Ammon's horn (tissue), 1 donor: ENCODE data around the gene HOXB9.

Source experiments
- DNase-seq: peaks from one replicate; pipeline ENCODE4 v3.0.0-alpha.2; 2016; ENCODE audit warnings: low spot score

The HOXB9 gene

DNA sequence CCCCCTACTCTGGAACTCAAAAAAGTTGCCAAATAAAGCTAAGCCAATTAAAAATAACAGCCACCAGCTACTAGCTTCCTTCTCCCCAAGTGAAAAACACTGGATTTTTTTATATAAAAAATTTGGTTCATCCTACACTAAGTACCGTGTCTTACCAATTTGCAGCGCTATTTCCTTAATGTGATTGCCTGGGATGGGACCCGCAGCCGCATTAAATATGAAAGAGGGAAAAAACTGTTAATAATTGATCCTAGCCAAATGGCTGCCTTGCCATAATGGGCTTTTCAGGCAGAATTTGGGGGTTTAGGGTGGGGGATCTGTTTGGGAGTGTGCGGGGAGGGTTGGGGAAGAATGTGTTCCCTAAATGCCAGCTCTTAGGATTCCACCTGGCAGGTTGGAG, 2.0 kb downstream of the HOXB9 start:
- no peak for DNase-seq

DNA sequence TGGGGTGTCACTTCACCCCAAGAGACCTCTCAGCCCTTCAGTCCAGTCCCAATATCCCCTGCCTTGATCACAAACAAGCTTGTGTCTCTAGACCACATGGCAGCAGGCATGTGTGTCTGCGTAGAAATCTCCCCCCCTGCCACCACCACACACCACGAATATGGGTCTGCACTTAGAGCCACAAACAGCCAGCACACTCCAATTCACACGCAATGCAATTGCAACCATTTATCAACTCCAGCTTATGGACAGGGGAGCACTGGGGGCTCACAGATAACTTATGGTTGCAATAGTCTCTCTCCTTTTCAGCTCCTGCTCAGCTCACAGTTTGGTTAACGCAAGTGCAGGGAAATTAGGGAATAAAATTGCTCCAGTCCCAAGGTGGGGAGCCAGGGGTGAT, 2.6 kb downstream of the HOXB9 start:
- DNase-seq: no peak

DNA sequence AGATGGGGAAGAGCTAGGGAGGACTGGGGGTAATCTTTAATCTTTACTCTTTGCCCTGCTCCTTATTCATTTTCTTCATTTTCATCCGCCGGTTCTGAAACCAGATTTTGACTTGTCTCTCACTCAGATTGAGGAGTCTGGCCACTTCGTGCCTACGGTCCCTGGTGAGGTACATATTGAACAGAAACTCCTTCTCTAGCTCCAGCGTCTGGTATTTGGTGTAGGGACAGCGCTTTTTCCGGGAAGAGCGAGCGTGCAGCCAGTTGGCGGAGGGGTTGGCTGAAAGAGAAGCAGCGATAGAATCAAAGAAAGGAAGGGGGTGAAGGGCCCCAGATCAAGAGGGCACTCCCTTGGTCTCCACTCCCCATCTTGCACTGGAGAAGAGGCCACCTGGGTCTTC, 3.3 kb downstream of the HOXB9 start:
- no peak for DNase-seq

DNA sequence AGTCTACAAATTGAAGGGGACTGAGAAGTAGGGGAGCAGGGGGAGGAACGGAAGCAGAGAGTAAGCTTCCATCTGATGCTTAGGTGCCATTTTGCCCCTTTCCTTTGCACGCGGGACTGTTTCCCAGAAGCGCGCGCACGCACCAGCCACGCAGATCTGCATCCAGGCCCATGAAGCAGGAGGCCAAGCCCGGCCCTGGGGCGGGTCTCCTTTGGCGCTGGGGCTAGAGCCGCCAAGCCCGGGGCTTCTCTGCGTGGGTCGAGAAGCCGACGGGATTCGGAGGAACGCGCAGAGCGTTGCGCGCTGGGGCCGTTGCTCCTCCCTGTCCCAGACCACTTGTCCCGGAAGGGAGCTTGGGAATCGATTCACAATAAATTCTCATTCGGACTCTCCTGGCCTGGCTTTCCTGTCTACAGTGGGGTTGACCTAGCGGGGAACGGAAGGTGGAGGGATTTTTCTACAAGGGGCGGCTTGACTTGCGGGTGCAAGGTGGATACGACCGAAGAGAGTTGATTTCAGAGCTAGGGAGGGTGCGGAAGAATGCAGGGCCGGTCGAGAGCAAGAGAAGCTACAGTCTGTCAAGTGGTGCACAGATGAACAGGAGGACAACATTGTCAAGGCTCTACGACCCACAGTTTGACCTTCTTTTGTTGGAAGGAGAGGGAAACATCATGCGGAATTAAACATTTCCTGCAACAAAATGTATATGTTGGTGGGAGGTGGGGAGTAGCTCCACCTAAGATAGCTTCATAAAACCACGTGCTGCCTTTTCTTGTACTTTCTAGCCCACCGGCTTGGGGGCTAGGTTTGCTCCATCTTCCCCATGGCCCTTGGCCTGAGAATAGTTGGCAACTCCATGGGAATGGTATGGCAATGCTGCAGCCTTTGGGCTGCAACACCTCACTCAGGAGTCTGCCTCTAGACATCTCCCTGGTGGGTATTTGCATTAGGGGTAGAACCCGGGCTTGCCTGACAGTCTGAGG, 4.5 kb downstream of the HOXB9 start:
- DNase-seq: no peak

DNA sequence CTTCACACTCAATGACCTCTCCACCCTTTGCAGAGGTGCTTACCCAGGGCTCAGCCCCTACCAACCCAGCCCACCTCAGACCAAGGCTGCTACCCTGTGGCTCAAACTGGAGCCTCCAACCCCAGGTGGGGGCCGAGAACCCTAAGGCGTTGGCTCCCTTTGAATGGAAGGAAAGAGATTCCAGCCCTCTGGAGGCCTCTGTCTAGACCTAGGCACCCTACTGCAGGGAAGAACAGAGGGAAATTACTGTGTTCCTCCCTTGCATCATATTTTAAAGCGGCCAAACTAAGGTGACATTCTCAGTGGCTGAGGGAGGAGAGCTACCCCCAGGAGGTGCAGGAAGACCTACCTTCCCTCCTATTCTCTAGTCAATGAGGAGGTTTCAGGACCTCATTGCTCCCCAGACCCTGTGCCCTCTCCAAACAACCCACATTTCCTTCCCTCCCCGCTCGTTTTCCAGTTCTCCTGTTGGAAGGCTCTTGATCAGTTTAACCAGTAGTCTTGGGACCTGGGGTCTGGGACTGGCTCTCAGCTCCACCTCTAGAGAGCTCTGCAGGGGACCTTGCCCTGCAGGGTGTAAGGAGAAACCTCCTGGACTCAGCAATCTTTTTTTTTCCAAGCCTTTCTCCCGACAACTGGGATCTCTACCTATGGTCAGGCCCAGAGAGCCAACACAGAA, 5.6 kb downstream of the HOXB9 start:
- no peak for DNase-seq

DNA sequence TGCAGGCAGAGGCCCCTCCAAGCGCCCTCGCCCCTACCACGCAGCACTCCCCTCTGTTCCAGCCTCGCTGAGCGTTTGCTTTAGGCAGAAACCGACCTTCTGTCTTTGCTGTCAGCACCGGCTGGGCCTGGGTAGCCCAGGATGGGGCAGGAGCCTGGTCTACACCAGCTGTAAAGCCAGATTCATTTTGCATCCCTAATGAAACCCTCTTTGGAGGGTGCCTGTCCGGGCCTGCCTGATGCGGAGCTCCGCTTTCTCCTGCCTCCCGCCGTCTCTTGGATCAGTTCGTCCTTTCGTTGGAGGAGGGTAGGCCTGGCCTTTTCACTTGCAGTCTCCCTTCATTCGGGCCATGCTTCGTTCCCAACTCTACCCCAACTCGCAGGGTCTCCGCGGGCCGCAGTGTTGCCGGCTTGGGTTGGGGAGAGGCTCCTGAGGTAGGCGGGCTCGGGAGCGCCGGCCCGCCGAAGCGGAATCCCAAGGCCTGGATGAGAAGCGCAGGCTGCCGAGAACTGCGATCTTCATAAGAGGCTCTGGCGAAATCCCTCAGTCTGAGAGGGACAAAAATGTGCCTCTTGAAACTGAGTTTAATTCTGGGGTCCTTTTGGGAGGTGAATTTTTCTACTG, 6.2 kb downstream of the HOXB9 start:
- DNase-seq: no peak

DNA sequence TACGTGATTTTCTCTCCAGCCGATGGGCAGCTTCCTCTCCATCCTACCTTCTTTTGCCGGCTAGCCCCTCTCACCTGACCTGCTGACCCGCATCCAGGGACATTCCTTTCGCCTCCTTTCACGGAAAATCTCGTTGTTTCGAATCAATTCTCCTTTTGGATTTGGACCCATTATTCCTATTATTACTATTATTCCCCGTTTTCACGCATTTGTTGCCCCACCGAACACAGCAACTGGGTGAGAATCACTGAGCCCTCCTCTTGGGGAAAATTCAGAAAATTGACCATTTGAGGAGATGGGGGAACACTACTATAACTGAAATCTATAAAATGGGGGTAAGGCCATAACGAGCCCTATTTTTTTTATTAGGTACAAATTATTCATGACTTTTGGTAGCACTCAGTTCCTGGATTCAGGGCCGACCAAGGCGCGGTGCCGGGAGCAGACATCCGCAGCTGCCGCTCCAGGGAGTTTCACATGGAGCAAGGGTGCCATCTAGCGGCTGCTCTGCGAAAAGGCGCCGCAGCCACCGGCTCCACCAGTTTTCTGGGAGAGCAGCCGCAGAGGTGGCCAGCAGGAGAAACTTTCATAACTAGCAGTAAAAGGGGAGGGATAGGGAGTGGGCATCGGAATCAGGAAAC, 7.8 kb downstream of the HOXB9 start:
- peak; percentile 86 for DNase-seq

DNA sequence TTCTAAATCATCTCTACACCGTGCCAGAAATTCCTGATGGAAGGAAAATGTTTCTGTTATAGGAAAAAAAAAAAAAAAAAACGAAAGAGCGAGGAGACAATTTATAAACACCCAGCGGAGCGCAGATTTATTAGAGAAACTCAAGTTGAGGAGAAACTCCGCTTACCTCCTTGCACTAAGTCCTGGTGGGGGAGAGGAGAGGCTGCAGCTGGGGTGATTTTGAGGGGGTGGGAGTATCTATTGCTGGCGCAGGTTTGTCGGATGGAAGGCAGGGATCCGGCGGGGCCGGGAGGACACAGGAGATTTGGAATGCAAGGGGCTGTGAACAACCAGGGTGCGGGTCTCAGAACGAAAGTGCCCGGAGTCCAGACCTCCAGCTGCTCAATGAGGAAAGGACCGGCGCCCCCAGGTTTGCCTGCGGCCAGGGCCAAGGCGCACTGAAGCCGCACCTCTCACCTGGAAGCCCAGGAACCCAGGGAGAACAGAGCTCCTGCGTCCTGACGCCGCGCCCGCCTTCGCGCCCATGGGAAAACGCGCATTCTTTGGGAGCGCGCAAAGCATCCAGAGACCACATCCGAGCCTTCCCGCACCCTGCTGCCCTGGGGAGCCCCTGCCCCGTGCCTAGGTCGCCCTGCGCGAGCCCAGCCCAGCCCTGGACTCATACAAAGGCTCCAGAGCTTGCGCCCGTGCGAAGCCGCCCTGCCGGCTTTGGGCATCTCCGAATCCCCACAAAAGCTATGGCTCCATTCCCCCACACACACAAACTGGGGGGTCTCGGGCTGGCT, 8.5 kb downstream of the HOXB9 start:
- no peak for DNase-seq

DNA sequence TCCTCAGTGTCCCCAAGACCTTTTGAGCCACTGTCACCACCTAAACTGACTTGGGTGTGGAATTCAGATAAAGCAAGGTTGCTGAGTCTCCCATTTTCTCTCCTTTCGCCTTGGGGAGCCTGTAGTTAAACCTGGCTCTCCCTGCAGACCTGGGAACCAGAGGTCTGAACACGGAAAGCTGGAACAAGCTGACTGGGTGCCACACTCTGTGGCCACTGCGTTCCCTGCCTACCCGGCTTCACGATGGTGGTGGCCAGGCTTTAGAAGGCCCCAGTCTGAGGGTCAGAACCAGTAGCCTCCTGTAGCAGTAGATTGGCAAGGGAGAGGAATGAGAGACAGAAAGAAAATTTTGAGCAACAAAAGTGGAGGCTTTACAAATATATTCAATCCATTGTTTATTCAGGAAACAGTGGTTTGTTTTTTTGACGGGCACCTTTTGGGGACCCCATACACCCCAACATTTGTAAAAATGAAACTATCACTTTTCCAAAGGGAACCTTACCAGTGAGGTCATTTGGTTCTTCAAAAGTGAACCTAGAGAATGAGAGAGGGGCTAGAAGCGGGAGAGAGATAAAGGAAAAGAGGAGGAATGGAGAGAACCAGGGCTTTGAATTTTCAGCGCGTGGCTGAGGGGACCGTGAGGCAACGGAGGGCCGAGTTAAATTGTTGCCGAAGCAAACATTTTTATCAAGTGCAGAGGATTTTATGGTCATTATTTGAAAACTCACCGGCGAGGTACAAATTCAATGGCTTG, 9.3 kb downstream of the HOXB9 start:
- DNase-seq: no peak

DNA sequence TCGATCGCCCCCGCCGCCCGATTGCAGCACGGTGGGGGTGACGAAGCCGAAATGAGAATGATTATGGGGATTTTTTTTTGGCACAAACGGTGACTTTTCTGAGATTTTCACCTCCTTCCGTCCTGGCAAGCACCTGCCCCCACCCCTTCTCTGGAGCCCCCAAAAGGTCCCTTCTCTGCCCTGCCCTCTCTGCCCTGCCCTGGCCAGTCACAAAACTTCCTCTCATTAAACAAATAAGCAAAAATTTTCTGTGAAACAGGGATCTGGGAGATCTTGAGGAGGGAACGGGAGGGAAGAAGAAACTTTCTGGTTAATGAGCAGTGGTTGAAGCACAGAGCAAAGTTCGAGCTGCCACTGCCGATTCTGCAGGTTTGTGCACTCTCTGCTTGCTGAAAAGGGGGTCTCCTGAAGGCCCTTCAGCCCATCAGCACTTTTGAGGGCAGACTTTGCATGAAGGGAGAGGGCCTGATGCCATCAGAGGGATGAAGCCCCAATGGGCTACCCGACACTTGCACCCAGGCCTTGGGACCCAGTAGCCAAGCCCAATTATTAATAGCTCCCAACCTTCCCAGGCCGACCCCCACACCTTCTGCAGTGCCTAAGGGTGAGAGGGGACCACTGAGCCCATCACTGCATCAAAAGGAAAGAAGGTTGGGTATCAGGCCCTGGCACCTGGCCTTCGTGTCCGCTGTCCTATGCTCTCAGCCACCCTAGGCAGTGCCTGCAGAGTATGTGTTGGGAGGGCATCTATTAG, 10.0 kb downstream of the HOXB9 start:
- no peak for DNase-seq

DNA sequence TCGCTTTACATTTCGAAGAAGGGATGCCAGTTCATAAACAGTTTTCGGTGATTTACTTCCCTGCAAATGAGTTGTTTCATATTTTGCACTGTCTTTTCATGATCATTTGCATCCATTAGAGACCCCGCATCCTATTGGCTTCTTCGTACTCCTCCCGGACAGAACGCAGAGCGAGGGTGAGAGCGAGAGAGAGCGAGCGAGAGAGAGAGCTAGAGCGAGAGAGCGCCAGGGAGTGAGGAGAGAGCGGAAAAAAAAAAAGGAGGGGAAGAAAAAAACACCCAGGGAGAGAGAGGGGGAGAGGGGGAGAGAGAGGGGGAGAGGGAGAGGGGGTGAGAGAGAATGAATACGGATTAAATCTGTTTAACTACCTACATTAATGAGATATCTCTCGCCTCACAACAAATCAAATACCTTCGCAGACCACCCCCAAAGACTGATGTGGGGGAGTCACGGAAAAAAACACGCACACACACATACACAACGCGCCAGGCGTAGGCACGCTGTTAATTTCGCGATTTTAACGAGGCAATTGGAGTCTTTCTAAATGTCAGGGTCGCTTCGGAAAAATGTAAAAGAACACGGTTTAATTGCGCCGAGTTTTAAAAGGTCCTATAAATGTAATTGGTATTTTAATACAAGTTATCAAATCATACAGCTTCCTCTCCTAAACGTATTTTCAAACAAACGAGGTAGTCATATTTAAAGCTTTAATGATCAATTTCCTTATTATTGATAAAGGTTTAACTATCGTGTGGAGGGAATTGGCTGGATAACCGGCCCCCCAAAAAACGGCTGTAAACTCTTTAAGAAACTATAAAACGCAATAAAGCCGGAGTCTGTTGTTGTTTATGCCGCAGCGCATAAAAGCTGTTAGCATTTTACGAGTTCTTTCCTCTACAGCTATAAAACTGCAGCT, 10.9 kb downstream of the HOXB9 start, which contains the start of gene HOXB8:
HOXB8 (minus strand) TSS at position 246 of the 916 bp plus-strand sequence. CDS start 588 bp downstream, outside the sequence.
- DNase-seq: no peak

DNA sequence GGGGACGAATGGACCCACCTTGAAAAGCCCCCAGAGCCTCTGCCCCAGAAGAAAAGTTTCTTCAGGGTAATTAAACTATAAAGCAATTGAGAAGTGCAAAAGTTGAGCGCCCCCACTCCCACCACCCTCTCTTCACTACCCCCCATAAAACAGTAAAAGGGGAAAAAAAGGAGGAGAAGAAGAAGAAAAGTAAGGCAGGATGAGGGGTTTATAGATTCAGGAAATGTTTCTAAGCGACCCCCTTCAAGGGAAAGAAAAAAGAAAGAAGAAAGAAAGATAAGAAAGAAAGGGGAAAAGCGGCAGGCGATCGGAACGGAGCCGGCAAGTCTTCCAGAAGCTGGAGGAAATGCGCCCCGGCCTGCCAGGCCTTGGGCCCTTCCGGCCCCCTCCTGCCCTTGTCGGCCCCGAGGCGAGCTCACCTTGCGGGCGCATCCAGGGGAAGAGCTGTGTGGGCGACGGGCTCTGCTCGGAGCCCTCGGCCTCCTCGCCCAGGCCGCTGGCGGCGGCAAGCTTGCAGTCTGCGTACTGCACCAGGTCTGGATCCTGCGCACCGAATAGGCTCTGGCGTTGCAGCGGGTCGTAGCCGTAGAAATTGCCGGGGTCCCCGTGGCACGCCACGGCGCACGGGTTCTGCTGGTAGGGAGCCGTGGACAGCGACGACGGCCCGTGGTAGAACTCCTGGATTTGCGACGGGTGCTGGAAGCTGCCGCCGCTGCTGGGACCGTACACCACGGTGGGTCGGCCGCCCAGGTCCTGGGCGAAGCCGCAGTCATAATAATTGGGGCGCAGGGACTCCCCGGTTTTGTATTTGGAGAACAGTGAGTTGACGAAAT, 12.1 kb downstream of the HOXB9 start:
- no peak for DNase-seq

DNA sequence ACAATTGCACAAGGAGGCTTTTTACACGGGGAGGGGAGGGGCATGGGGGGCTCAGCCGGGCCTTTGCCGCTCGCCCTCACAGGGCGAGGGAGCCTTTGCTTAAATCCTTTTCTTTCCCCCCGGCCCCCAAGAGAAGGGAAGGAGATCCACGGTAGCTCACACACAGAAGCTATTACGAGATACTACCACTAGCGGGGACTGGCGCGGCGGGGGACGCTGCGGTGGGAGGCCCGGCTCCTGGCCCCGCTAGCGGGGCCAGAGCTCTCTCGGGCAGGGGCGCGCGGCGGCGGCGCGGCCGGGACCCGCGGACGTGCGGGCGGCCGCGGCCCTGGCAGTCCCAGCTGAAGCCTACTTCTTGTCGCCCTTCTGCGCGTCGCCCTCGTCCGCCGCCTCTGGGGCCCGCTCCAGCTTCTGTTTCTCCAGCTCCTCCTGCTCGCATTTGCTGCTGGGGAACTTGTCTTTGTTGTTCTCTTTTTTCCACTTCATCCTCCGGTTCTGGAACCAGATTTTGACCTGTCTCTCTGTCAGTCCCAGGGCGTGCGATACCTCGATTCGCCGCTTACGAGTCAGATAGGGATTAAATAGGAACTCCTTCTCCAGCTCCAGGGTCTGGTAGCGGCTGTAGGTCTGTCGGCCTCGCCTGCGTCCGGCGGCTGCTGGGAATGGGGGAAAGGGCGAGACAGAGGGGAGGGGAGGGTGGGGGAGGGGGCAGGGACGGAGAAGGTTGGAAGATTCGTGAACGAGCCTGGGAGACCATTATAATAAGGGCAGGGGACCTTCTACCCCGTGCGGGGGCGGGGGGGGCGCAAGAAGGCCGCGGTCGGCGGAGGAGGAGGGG, 13.1 kb downstream of the HOXB9 start:
- no peak for DNase-seq

DNA sequence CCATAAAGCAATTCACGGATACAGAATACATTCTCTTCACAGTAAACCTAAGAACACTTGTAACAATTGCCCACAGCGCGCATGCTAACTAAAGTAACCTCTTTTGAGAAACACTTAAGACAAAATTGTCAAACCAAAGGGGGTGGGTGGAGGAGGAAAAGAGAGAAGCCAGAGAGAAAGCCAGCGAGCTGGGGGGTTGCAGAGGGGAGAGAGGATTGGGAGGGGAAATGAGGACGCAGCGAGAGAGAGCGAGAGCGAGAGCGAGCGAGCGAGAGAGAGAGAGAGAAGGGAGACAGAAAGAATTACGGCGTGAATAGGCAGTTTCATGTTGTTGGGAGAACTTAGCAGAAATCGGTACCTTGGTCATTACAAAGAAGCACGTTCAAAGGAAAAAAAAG, 13.7 kb downstream of the HOXB9 start:
- no peak for DNase-seq

DNA sequence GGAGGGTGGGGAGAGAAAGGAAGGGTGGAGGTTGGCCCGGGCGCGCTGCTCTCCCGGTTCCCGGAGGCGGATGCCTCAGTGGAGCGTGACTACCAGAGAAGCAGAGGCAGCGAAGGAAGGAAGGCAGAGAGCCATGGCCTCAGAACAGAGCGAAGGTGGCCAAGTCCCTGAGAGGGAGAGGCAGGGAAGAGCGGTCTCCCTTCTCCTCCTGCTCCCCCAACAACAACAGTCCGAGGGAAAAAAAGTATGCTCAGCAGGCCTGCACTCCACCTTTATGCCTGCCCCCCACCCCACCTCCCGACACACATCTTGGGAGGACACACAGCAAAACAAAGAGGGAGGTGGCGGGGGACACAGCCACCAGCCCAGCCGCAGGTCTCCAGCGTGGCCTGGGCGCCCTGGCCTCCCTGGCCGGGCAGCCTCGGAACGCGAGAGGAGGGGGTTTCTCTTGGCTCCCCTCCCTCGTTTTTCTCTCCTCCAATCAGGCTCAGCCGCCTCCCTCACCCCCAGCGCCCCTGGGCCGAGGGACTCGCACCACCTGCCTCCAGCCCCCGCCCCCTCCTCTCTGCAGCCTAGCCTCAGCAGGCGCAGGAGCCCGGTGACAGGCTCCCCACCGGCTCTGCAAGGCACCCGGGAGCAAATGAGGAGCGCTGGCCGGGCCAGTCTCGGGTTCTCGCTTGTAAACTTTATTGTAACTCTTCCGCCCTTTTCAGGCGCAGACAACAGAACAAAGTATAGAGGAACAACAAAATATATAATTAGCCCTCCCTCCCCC, 14.3 kb downstream of the HOXB9 start:
- no peak for DNase-seq

DNA sequence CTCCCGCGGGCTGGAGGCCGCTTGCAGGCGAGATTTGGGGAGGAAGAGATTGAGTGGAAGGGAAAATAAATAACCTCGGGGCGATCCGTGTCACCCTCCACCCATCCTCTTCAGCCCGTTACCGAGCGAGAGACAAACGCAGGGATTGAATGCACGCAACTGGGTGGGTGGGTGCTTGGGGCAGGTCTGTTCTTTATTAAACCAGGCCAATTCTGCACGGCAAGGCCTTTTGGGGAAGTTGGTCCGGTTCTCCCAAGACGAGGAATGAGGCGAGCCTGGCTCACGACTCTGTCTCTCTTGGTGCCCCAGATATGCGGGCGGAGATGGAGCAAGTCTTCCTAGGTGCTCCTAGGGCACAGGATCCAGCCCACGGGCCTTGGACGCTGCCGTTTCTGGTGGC, 14.9 kb downstream of the HOXB9 start:
- DNase-seq: no peak
